Stomach smooth muscle (tissue), 2 donors: ENCODE measurements around the gene CKMT2.

ENCODE experiments used
- H3K27ac ChIP-seq: one replicate; pipeline ENCODE4 v1.7.0; 2013; ENCODE audit warnings: mild to moderate bottlenecking, low read length, inconsistent platforms
- H3K27me3 ChIP-seq, 2 donors: one replicate each; pipeline ENCODE4 v1.7.0; 2013; ENCODE audit warnings: low read length in 2 of 2; ENCODE audit not compliant: insufficient read depth in 2 of 2, control insufficient read depth in 1 of 2
- H3K36me3 ChIP-seq, 2 donors: one replicate each; pipeline ENCODE4 v1.7.0; 2013; ENCODE audit warnings: low read length in 2 of 2; ENCODE audit not compliant: control insufficient read depth in 2 of 2, insufficient read depth in 2 of 2
- H3K4me1 ChIP-seq: one replicate; pipeline ENCODE4 v1.7.0; 2013; ENCODE audit warnings: low read length; ENCODE audit not compliant: control insufficient read depth, insufficient read depth
- H3K4me3 ChIP-seq, 2 donors: one replicate each; pipeline ENCODE4 v1.7.0; 2013; ENCODE audit warnings: low read length in 2 of 2
- H3K9ac ChIP-seq, 2 donors: one replicate each; pipeline ENCODE4 v1.7.0; 2013; ENCODE audit warnings: low read length in 2 of 2, mild to moderate bottlenecking in 1 of 2
- H3K9me3 ChIP-seq, 2 donors: one replicate each; pipeline ENCODE4 v1.7.0; 2013; ENCODE audit warnings: low read length in 2 of 2; ENCODE audit not compliant: control insufficient read depth in 2 of 2
- donor health status: healthy.
- donor health status: Pancreatic carcinoma.

Gene CKMT2

GRCh38 chr5:81216152-81216551, 17.0 kb upstream of the CKMT2 start:
- H3K36me3 ChIP-seq = no peaks in the 10 kb centered on the region
- H3K27ac ChIP-seq = no peak overlapping the region
- H3K9me3 ChIP-seq = no peaks in the 10 kb centered on the region
- H3K27me3 ChIP-seq = no peaks in the 10 kb centered on the region
- H3K9ac ChIP-seq = no peak overlapping the region
- H3K4me1 ChIP-seq = no peaks in the 10 kb centered on the region
- no peak overlapping the region for H3K4me3 ChIP-seq

GRCh38 chr5:81219389-81219788, 13.7 kb upstream of the CKMT2 start:
- H3K4me1 ChIP-seq = no peaks in the 10 kb centered on the region
- H3K9me3 ChIP-seq = no peaks in the 10 kb centered on the region
- H3K4me3 ChIP-seq = no peak overlapping the region

GRCh38 chr5:81222285-81222684, 10.8 kb upstream of the CKMT2 start:
- Histone ChIP-seq H3K4me1 (no peaks in the 10 kb centered on the region), H3K4me3 (no peak overlapping the region), H3K9ac (no peak overlapping the region), H3K36me3 (no peaks in the 10 kb centered on the region), H3K27ac (no peak overlapping the region), H3K9me3 (no peaks in the 10 kb centered on the region), H3K27me3 (no peaks in the 10 kb centered on the region)

More at GRCh38 chr5:81219389-81219788, 13.7 kb upstream of the CKMT2 start:
- no peak overlapping the region for H3K27ac ChIP-seq
- no peaks in the 10 kb centered on the region for H3K36me3 ChIP-seq
- no peaks in the 10 kb centered on the region for H3K27me3 ChIP-seq
- no peak overlapping the region for H3K9ac ChIP-seq

- H3K4me1 ChIP-seq = no peaks in the 10 kb centered on the region
- no peak overlapping the region for H3K27ac ChIP-seq
- H3K9ac ChIP-seq = no peak overlapping the region
- H3K27me3 ChIP-seq = no peaks in the 10 kb centered on the region
- no peak overlapping the region for H3K4me3 ChIP-seq
- no peaks in the 10 kb centered on the region for H3K36me3 ChIP-seq
- no peaks in the 10 kb centered on the region for H3K9me3 ChIP-seq
Observed at GRCh38 chr5:81225463-81225862, 7.7 kb upstream of the CKMT2 start.

GRCh38 chr5:81226286-81226685, 6.8 kb upstream of the CKMT2 start:
- Histone ChIP-seq H3K9ac (no peak overlapping the region), H3K27me3 (no peaks in the 10 kb centered on the region), H3K36me3 (no peaks in the 10 kb centered on the region), H3K4me1 (no peaks in the 10 kb centered on the region), H3K27ac (no peak overlapping the region), H3K9me3 (no peaks in the 10 kb centered on the region), H3K4me3 (no peak overlapping the region)

GRCh38 chr5:81226949-81227348, 6.2 kb upstream of the CKMT2 start:
- H3K36me3 ChIP-seq = no peaks in the 10 kb centered on the region
- no peaks in the 10 kb centered on the region for H3K9me3 ChIP-seq
- H3K4me1 ChIP-seq = peaks cover 2% of the 10 kb centered on the region
- H3K9ac ChIP-seq = no peak overlapping the region
- no peak overlapping the region for H3K4me3 ChIP-seq
- no peaks in the 10 kb centered on the region for H3K27me3 ChIP-seq
- no peak overlapping the region for H3K27ac ChIP-seq

GRCh38 chr5:81228084-81228483, 5.0 kb upstream of the CKMT2 start:
- Histone ChIP-seq H3K27me3 (no peaks in the 10 kb centered on the region), H3K9ac (no peak overlapping the region), H3K4me3 (no peak overlapping the region), H3K27ac (no peak overlapping the region), H3K36me3 (no peaks in the 10 kb centered on the region), H3K9me3 (no peaks in the 10 kb centered on the region), H3K4me1 (peaks cover 14% of the 10 kb centered on the region)

GRCh38 chr5:81230416-81230815, 2.7 kb upstream of the CKMT2 start:
- H3K4me1 ChIP-seq = peaks cover 37% of the 10 kb centered on the region
- no peaks in the 10 kb centered on the region for H3K36me3 ChIP-seq
- no peak overlapping the region for H3K9ac ChIP-seq
- no peak overlapping the region for H3K4me3 ChIP-seq
- no peak overlapping the region for H3K27ac ChIP-seq
- no peaks in the 10 kb centered on the region for H3K27me3 ChIP-seq
- no peaks in the 10 kb centered on the region for H3K9me3 ChIP-seq

- peaks cover 0 to 2% of the 10 kb centered on the region in 2 donors for H3K36me3 ChIP-seq
- H3K4me3 ChIP-seq = peak overlapping the region; percentile 40 to 74
- H3K27me3 ChIP-seq = no peaks in the 10 kb centered on the region
- H3K4me1 ChIP-seq = peaks cover 45% of the 10 kb centered on the region
- peak overlapping the region; percentile 82 for H3K27ac ChIP-seq
- peak overlapping the region; percentile 56 to 69 for H3K9ac ChIP-seq
- no peaks in the 10 kb centered on the region for H3K9me3 ChIP-seq
Observed at GRCh38 chr5:81232464-81233079, 550 bp upstream of the CKMT2 start.

- Histone ChIP-seq H3K27me3 (no peaks in the 10 kb centered on the region), H3K4me1 (peaks cover 45% of the 10 kb centered on the region), H3K27ac (peak overlapping the region; percentile 58), H3K36me3 (peaks cover 0 to 4% of the 10 kb centered on the region in 2 donors), H3K9me3 (no peaks in the 10 kb centered on the region), H3K4me3 (peak overlapping the region in 1 of 2 donors; percentile 15), H3K9ac (peak overlapping the region in 1 of 2 donors; percentile 42)
Observed at GRCh38 chr5:81234299-81234698, 1.2 kb downstream of the CKMT2 start.

- Histone ChIP-seq H3K27ac (peak overlapping the region; percentile 58), H3K4me3 (no peak overlapping the region)
Observed at GRCh38 chr5:81234801-81235200, 1.7 kb downstream of the CKMT2 start.

More at GRCh38 chr5:81234801-81235200, 1.7 kb downstream of the CKMT2 start:
- peaks cover 0 to 4% of the 10 kb centered on the region in 2 donors for H3K36me3 ChIP-seq
- no peaks in the 10 kb centered on the region for H3K9me3 ChIP-seq
- H3K4me1 ChIP-seq = peaks cover 45% of the 10 kb centered on the region
- no peaks in the 10 kb centered on the region for H3K27me3 ChIP-seq
- H3K9ac ChIP-seq = no peak overlapping the region
